ENCODE data around the gene CACNA1A. TPM values are rescaled to one million over a fixed set of nuclear protein-coding genes. Genes with fewer than 3 reads are reported as not detected.

The CACNA1A gene
- total RNA-seq, 1 donor from 2014 or later = 26.7 TPM

GRCh38 chr19:13314761-13315160 is 191.5 kb downstream of the CACNA1A start:
- no peak for DNase-seq (ENCODE audit: low spot score)

- no peak for DNase-seq (ENCODE audit: low spot score)
Observed at GRCh38 chr19:13313875-13314274, 192.4 kb downstream of the CACNA1A start.

GRCh38 chr19:13309864-13310263 is 196.4 kb downstream of the CACNA1A start:
- DNase-seq (ENCODE audit: low spot score) = peak; percentile 18

GRCh38 chr19:13303381-13304129 is 202.7 kb downstream of the CACNA1A start:
- DNase-seq (ENCODE audit: low spot score) = no peak

GRCh38 chr19:13302526-13303270 is 203.6 kb downstream of the CACNA1A start:
- no peak for DNase-seq (ENCODE audit: low spot score)

- DNase-seq (ENCODE audit: low spot score) = no peak
Observed at GRCh38 chr19:13301627-13302334, 204.5 kb downstream of the CACNA1A start.

- DNase-seq (ENCODE audit: low spot score) = no peak
Observed at GRCh38 chr19:13300421-13301030, 205.8 kb downstream of the CACNA1A start.

- DNase-seq (ENCODE audit: low spot score) = no peak
Observed at GRCh38 chr19:13299838-13300237, 206.4 kb downstream of the CACNA1A start.

- no peak for DNase-seq (ENCODE audit: low spot score)
Observed at GRCh38 chr19:13298565-13299481, 207.5 kb downstream of the CACNA1A start.

GRCh38 chr19:13297023-13297422 is 209.3 kb downstream of the CACNA1A start:
- DNase-seq (ENCODE audit: low spot score) = no peak

GRCh38 chr19:13294812-13295567 is 211.3 kb downstream of the CACNA1A start:
- DNase-seq (ENCODE audit: low spot score) = no peak

GRCh38 chr19:13291913-13292312 is 214.4 kb downstream of the CACNA1A start:
- no peak for DNase-seq (ENCODE audit: low spot score)

GRCh38 chr19:13290741-13291140 is 215.5 kb downstream of the CACNA1A start:
- DNase-seq (ENCODE audit: low spot score) = no peak

- DNase-seq (ENCODE audit: low spot score) = no peak
Observed at GRCh38 chr19:13289295-13289694, 217.0 kb downstream of the CACNA1A start.

- DNase-seq (ENCODE audit: low spot score) = no peak
Observed at GRCh38 chr19:13286195-13286985, 219.9 kb downstream of the CACNA1A start.

- no peak for DNase-seq (ENCODE audit: low spot score)
Observed at GRCh38 chr19:13284929-13285928, 221.1 kb downstream of the CACNA1A start.

GRCh38 chr19:13283871-13284270 is 222.4 kb downstream of the CACNA1A start:
- DNase-seq (ENCODE audit: low spot score) = no peak

GRCh38 chr19:13282486-13283065 is 223.7 kb downstream of the CACNA1A start:
- DNase-seq (ENCODE audit: low spot score) = no peak

All from umbilical cord (tissue), 2 donors.